NOMO-1 treated with DMSO at 0.1 percent for 48 hours (cell line): ENCODE results near the gene DHX32.
A peak's percentile ranks its signal among the peaks of the same experiment; 100 is the strongest.

Experiments used
- DNase-seq: peaks from one replicate; lab custom pipeline; 2025; ENCODE audit not compliant: unreplicated experiment; lab: John Stamatoyannopoulos, UW

Gene DHX32

DNA sequence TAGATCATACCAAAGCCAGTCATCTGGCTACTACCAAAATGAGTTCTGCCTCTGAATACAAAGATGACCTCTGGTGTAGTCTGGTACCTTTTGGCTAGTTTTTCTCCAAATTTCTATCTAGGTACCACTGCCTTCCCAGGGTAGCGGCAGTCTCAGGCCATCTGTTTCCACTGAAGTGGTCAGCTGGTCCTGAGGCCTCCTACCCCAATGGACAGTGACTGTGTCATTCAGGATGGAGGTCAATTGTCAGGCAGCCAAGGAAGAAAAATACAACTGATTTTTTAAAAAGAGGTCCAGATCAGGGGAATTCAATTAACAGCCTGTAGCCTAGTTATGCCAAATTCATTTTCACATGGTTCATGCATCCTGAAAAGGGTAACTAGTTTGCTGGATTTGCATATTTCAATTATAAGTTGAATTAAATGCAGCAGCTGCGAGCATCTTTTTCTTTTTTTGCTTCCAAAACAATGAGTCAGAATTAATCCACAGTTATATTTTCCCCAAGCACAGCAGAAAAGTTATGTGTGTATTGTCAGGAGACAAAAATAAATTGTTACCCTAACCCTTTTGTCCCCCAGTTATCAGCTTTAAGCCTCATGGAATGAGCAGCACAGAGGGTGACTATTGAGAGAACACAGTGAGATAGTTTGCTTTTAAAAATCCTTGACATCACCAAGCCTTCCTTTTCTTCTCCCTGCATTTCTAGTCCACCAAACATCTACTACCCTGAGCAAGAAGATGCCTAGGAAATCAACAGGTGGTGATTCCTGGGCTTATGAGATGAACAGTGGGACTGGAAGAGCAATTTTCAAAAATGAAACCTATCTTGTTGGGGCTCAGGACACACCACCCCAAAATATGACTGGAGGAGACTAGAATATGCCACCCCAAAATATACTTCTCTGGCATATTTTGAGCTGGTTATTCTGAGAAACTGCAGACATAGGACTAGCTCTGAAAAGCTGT, 30.0 kb downstream of the DHX32 start:
- no peak for DNase-seq

DNA sequence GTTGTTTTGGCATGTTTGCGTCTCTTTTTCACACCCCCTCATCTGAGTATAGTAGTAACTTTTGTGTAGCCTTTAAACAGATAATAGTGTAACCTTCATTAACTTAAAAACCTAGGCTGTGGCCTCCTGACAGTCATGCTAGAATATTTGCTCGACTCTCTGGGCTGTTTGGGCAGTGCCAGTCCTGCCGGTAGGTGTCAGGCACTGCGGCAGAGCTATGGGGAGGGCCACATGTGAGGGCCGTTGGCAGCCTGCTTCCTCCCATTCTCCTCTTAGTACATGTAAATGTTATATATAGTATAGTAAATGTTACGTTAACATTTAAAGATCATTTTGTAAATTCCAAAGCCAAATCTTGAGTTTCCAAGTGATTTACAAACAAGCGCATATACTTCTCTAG, 31.6 kb downstream of the DHX32 start:
- DNase-seq, result no peak

DNA sequence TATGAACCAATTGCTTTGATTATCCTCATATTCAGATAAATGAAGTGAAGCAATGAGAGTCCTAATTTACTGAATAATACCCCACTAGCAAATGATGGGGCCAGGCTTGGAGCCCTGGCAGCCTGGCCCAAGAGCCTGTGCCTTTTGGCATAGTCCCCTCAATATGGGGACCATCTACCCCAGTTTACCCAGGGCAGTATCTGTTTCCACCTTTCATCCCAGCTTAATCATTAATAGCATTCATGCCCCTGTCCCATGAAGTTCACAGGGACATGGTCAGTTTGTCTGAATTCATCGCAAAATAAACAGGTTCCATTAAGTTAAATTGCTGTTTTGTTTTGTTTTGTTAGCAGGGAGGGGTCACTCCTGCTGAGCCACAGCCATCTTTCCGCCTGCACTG, 32.2 kb downstream of the DHX32 start:
- no peak for DNase-seq

DNA sequence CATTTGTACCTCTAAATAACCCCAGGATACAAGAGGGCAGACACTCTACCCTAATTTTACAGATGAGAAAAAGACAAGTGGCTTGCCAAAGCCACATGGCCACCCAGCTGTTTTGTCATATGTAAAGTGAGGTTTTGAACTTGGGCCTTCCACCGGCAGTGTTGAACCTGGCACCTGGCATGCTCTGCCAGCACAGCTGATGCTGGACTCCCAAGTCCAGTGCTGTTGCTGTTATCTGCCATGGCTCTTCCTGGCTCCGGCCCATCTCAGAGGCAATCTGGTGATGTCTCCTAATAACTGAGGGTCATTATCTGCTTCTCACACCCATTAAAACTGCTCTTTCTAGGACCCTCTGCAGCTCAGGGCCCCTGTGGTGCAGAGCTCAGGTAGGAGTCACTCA, 32.7 kb downstream of the DHX32 start:
- no peak for DNase-seq

DNA sequence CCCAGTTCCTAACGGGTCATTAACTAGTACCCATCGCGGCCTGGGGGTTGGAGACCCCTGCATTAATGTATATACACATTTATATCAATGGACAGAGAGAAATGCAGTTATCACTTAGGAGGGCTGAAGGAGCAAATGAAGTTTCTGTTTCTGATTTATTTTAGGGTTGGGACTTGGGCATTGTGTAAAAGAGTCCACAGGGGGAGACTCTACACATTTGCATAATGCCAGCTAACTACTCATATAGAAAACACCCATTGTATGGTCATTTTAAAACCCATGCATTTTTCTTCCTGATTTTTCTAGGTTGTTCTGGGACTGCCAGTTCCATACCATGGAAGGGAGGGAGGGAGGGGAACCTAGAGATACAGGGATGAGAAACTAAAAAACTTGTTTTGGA, 34.2 kb downstream of the DHX32 start:
- DNase-seq, result no peak

DNA sequence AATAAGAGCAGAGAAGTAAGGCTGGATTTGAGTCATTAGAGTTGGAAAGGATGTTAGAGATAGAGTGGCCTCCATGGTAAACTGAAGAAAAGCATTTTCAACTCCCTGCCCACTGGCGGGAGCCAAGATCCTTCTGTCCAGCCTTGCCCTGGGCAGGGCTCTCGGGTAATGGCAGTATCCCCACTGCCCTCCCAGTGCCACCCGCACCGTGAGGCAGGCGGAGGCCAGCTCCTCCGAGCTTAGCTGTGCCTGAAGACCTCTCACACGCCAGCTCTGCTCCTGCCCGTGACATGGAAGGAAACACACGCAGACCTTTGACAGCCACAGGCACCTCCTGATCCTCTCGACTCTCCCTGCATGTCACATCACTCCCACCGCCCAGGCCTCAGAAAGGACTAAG, 35.5 kb downstream of the DHX32 start:
- no peak for DNase-seq

DNA sequence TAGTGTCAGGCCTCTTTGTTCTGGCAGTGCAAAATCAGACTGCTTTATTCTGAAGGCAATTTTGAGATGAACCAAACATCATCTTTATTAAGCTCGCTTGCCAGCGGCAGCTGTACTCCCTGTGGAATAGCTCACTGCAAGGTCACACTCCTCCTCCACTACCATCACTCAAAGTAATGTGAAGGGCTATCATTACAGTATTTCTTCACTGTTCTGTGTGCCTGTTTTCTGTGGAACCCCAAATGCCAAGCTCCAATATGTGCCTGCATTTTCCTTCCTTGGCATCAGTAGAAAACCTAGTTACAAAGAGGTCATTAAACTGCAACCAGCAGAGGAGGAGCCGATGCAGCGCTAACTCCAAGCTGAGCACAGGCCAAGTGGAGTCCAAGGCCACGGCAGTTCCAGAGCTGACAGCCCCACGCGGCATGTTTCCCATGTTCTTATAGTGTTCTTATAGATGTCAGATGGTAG, 36.3 kb downstream of the DHX32 start:
- DNase-seq, result no peak

DNA sequence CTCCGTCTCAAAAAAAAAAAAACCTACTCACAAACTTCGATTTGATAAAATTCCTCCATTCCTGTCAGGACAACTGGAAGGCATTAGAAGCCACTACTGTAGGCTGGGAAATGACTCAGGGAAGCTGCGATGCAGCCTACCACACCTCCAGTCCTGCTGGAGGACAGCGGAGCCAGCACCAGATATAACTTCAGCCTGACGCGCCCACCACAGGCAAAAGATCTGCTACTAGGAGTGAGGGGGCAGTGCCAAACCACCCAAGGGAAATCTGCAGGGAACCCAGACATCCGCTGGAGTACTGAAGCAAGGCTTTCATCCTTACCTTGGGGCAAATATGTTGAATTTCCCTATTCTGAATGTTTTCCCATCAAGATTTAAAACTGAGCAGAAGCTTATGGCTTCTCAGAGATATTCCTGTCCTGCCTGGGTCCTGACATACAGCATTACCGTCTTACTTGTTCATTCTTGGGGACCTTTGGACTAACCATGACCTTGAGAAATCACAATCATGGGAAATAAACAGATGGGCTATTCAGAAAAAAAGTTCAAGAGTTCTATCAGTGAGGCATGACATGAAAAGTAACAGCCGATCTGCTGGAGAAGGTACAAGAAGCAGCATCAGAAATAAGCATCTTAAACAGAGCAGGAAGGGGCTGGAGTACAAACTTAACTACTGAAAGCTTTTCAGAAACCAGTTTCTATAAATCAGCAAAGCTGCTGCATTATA, 37.3 kb downstream of the DHX32 start:
- DNase-seq, result no peak

DNA sequence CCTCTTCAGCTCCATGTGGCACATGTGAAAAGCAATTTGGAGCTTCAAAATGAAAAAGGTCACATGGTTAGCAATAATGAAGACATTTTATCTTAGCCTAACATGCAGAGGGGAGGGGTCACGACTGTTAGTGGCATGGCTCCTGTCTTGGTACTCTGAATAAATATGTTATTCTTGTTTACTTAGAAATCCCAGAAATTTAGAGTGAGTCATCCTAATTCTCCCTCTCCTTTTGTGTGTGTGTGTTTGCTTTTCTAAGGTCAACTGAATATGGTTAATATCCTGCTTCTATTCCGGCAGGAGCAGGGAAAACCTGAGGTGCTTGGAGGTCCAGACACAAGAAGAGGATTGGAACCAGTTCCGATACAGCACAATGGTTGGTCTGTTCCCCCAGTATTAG, 40.1 kb downstream of the DHX32 start:
- no peak for DNase-seq

DNA sequence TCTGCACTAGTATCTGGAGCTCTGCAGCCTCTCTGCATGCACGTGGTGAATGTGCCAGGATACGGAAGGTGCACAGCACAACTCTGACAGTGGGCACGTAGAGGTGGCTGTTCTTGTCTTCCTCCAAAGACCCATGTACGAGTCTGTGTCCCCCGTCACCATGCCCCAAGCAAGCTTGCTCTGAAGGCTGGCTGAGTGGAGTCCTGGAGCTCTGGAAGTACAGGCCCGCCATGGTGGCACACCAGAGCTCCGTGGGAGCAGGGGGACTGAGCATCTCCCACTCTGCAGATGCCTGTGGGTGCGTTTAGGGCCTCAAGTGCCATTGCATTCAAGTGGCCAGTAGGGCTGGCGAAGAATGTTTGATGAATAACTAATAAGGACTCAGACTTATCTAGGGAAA, 40.7 kb downstream of the DHX32 start:
- no peak for DNase-seq

DNA sequence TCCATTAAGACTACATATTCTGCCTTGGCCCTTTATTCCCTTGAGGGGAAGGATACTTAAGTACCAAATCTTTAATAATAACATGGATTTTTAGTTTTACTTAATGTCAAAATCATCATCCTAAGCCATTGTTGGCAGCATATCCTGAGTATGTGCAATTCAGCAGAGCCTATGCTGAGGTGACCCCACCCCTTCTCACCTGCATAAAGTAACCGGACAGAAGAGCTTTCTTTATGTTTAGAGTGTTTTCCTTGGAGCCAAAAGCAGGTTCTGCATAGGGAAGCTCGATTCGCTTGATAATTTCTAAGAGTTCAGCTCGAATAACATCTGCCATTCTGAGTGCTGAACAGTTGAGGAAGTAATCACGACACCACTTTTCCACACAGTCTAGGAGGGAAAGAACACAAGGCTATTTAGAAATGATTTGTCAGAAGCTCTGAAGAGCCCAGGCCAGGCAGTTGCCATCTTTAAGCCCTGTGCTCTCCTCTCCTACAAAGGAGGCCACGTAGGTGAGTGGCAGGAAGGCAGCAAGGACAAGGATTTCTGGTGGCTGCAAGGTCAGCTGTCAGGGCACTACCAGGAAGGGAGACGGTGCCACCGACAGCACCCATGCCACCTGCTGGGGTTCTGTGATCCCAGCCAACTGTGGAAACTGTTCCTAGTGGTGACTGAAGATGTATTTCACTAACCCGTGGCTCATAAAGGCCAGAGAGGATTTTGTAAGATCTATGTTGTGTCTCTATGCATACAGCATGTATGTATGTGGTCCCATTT, 42.1 kb downstream of the DHX32 start:
- no peak for DNase-seq

DNA sequence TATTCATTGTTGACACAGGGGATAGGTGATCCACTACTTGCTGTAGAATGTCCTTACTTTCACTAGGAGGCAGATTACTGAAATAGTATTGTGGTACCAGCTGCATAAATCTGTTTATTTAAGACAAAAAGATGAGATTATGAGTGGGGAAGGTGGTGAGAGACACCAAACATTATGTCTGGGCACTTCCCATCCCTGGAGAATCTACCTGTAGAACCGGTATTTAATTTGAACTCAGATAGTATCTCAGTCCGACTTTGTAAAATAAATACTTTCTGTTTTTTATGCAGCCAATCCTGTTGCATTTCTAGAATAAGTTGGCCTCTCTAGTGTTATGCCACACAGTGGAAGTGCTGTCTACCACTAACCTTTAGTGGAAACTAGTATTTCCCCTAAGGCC, 44.3 kb downstream of the DHX32 start:
- no peak for DNase-seq

DNA sequence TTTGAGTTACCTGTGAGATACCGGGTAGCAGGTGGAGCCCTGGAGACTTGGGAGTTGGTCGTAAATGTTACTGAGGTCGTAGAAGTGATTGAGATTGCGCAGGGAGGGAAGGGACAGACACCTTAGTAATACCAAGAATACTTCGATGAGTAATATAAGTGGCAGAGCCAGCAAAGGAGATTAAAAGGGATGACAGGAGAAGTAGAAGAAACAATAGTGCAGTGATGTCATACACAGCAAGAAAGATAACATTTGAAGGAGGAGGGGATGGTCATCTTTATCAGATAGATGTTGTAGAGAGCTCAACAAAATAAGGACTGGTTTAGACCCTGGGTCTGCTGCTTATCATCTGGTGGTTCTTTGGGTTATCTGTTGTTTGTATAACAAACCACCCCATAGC, 52.8 kb downstream of the DHX32 start:
- no peak for DNase-seq

DNA sequence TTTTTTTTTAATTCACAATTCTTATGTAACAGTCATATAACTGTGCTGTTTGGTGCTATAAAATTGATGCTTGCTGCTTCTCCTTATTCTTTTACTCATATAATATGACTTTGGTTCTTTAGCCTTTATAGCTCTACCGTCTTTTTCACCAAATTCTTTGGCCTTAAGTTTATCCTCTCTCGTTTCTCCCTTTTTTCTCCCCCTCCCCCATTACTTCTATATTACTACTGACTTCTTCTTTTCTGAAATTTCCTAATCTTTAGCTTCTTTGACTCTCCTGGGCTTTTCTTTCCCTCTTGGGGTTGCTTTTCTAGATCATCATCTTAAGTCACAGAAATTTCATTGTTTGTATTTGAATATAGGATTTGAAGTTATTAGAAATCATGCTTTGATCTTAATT, 54.0 kb downstream of the DHX32 start:
- peak; percentile 42 for DNase-seq

DNA sequence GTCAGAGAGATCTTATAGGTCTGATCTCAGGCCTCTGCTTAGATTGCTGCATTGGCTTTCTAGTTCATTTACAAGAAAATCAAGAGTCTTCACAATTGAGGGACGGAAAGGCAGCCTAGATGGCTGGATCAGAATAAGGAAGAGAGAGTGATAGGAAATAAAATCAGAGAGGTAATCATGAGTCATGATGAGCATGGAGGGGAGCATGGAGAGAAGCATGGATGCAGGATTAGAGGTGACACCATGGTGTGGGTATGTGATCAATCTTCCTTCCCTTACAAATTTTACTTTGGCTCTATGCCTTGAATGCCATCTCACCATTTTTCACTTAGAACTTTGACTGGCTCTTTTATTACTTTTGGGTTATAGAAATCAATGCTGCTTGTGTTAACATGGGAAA, 56.4 kb downstream of the DHX32 start:
- peak; percentile 3 for DNase-seq

DNA sequence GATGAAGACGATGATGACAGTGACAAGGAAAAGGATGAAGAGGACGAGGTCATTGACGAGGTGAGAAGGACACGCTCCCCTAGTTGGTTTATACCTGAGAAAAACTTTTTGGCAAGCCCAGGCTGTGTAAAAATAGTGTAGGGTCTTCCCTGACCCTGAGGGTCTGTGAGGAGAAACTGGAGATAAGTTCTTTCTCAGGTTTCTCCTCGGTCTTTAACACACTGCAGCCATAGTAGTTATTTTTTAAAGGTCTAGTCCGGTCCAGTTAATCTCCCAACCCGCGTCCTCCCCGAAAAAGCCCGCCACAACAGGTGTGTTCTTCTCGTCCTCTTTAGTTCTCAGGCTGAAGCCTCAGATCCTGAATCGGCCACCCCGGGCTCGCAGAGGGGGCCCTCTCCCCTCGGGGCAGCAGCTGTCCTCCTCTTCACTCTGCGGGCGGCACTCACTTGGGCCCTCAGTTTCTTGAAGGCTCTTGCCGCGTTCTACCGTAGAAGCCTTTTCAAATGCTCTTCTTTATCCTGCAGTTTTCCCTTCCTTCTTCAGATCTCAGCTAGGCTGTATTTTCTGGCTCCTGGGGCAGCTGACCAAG, 57.3 kb downstream of the DHX32 start:
- DNase-seq, result no peak

DNA sequence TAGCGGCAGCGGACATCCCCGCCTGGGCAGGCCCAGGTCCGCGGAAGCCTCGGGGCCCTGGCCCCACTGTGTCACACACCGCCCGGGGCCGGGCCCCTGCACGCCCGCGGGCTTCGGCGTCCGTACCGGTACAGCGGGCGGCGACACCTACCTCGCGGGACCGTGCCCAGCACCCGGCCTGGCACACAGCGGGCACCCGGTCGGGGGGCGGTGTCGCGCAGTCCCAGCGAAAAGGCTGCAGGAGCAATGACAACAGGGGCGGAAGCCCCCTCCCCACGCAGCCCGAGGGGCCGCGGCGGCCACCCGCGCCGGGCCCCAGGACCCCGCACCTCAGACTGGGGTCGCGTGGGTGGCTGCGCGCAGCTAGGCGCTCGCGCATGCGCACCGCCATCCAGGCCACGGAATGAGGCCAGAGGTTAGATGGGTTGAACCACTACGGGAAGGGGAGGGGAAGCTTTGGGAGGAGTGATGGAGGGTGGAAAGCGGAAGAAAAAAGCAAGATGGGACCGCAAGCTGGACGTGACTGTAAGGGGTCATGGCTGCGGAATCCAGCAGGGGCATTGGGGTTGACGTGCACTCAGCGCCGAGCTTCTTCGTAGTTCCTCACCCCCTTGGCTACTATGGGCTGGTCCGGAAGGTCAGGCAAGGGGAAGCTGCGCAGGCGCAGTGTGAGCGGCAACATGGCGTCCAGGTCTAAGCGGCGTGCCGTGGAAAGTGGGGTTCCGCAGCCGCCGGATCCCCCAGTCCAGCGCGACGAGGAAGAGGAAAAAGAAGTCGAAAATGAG, 58.0 kb downstream of the DHX32 start, which contains the start of the genes BCCIP and UROS:
Gene BCCIP (plus strand): TSS at position 669 of the 785 bp plus-strand sequence. CDS start 12 bp downstream, at position 681.
Gene UROS (minus strand): TSS at position 381 of the 785 bp plus-strand sequence. CDS start 6,759 bp downstream, outside the sequence.
- DNase-seq, result peak; percentile 87

DNA sequence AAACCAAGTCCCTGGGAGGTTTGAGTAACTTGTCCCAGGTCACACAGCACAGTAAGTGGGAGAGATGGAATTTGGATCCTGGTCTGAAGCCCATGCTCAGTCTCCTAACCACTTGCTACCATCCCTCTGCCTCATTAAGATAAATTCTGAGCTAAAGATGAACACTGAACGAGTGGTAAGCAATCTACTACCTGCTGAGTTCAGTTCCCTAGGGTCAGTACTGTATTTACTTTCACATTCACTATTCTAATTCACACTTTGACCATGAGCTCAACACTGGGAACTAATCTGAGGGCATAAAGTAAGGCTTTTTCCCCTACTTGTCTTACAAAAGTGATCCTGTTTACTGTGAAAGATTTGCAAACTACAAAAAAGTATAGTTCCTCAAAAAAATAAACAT, 60.4 kb downstream of the DHX32 start:
- DNase-seq, result no peak

DNA sequence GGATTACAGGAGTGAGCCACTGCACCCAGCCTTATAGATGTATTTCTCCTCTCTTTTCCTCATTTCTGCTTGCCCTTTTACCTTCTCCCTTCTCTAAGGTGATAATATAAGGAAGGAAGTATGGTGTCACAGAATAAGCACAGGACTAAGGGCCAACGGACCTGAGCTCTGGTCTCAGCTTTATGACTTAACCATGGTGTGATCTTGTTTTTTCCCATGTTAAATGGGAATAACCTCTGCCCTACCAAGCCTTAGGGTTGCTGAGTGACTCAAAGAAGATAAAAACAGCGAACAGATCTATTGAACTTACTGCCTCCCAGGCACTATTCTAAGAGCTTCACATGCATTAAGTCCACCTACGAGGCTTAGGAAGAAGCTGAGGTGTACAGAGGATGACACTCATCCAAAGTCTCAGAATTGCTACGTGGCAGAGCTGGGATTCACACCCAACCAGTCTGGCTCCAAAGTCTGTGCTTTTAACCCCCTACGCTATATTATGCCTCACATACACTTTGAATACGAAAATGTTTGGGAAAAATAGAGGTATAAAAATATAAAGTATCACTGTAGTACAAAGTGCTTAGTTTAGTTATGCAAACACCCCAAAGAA, 63.6 kb downstream of the DHX32 start:
- DNase-seq, result no peak

DNA sequence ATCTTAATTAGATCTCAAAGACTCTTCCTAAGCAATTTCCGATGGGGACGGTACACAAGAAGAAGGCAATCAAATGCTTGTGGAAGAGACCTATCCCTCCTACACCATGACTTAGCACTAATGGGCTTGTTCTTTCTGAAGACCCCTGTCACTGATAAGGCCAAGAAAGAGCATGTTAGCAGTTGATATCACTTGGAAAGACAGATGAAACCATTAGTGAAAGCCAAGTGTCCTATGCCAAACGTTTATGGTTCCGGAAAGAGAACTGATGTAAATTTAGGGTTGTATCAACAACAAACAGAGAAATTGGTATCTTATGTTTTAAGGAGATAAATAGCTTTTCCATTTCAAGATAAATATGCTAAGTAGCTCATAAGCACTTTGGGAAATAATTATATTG, 64.5 kb downstream of the DHX32 start:
- DNase-seq, result no peak
